ENCODE results near the gene AQP3.
"Not testable (repeated sequence)": the region's sequence is repeated elsewhere in the genome, so short reads cannot be mapped to it uniquely, and the experiment has no call there.

Gene AQP3

GRCh38 chr9:33464045-33464636 is 16.7 kb upstream of the AQP3 start:
- DNase-seq: no peak

GRCh38 chr9:33463151-33463550 is 15.8 kb upstream of the AQP3 start:
- DNase-seq: no peak

- no peak for DNase-seq
Observed at GRCh38 chr9:33461492-33461891, 14.1 kb upstream of the AQP3 start.

- DNase-seq: no peak
Observed at GRCh38 chr9:33460854-33461253, 13.5 kb upstream of the AQP3 start.

GRCh38 chr9:33459115-33459514 is 11.7 kb upstream of the AQP3 start:
- DNase-seq: no peak

GRCh38 chr9:33458444-33458843 is 11.1 kb upstream of the AQP3 start:
- no peak for DNase-seq

- DNase-seq: no peak
Observed at GRCh38 chr9:33455945-33456344, 8.6 kb upstream of the AQP3 start.

- DNase-seq: not testable (repeated sequence)
Observed at GRCh38 chr9:33455456-33455855, 8.1 kb upstream of the AQP3 start.

GRCh38 chr9:33454661-33455026 is 7.3 kb upstream of the AQP3 start:
- DNase-seq: not testable (repeated sequence)

- no peak for DNase-seq
Observed at GRCh38 chr9:33453999-33454660, 6.7 kb upstream of the AQP3 start.

- no peak for DNase-seq
Observed at GRCh38 chr9:33453286-33453860, 6.0 kb upstream of the AQP3 start.

GRCh38 chr9:33452828-33453271 is 5.5 kb upstream of the AQP3 start:
- DNase-seq: peak; percentile 31

- no peak for DNase-seq
Observed at GRCh38 chr9:33450621-33451146, 3.3 kb upstream of the AQP3 start.

- no peak for DNase-seq
Observed at GRCh38 chr9:33449715-33450114, 2.3 kb upstream of the AQP3 start.

- no peak for DNase-seq
Observed at GRCh38 chr9:33447799-33448553, 583 bp upstream of the AQP3 start.

GRCh38 chr9:33446240-33446945 is 1.0 kb downstream of the AQP3 start:
- DNase-seq: no peak

GRCh38 chr9:33445389-33446239 is 1.8 kb downstream of the AQP3 start:
- DNase-seq: no peak

- DNase-seq: no peak
Observed at GRCh38 chr9:33443464-33444154, 3.8 kb downstream of the AQP3 start.

GRCh38 chr9:33443047-33443446 is 4.3 kb downstream of the AQP3 start:
- DNase-seq: no peak

- no peak for DNase-seq
Observed at GRCh38 chr9:33442125-33442524, 5.3 kb downstream of the AQP3 start.

GRCh38 chr9:33440609-33441008 is 6.8 kb downstream of the AQP3 start:
- no peak for DNase-seq
